Thyroid gland (tissue), 4 donors: ENCODE data around the gene CLEC12A. TPM values are rescaled to one million over a fixed set of nuclear protein-coding genes. Genes with fewer than 3 reads are reported as not detected.

Experiments used
- DNase-seq, 2 donors: peaks; one replicate each; pipeline ENCODE4 v3.0.0-alpha.2; 2019
- H3K27ac ChIP-seq, 3 donors: fragments of 200-600 bp; sonication (generic); 1 replicate in 2 of 3; 2 replicates in 1 of 3; pipeline ENCODE4 v1.5.1; 2016 to 2019; ENCODE audit warnings: mild to moderate bottlenecking in 1 of 3, moderate library complexity in 1 of 3
- H3K27me3 ChIP-seq: fragments of 200-600 bp; sonication (generic); one replicate; pipeline ENCODE4 v1.5.1; 2019
- H3K36me3 ChIP-seq, 2 donors: fragments of 200-600 bp; sonication (generic); one replicate each; pipeline ENCODE4 v1.5.1; 2016 to 2019
- H3K4me1 ChIP-seq, 2 donors: fragments of 200-600 bp; sonication (generic); one replicate each; pipeline ENCODE4 v1.5.1; 2017 to 2019
- H3K4me3 ChIP-seq, 3 donors: fragments of 200-600 bp; sonication (generic); replicated peaks in 1 of 3; 1 replicate in 2 of 3; 2 replicates in 1 of 3; pipeline ENCODE4 v1.5.1; 2016; ENCODE audit warnings: mild to moderate bottlenecking in 1 of 3
- H3K9me3 ChIP-seq: fragments of 200-600 bp; sonication (generic); one replicate; pipeline ENCODE4 v1.5.1; 2017
- CTCF ChIP-seq, 6 experiments: fragments of 200-600 bp in 3 of 6; fragments of 450-650 bp in 3 of 6; sonication (generic) in 3 of 6; IDR thresholded peaks; one replicate each; pipeline ENCODE4 v1.5.1; 2016 to 2019; ENCODE audit warnings: antibody characterized with exemption in 6 of 6, mild to moderate bottlenecking in 2 of 6, inconsistent platforms in 1 of 6, moderate library complexity in 1 of 6
- POLR2A ChIP-seq, 2 donors: fragments of 450-650 bp; IDR thresholded peaks; one replicate each; pipeline ENCODE4 v1.6.1; 2017; ENCODE audit warnings: antibody characterized with exemption in 2 of 2, mild to moderate bottlenecking in 2 of 2, moderate library complexity in 1 of 2
- WGBS, 2 donors: methylation state at CpG; one replicate each; pipeline ENCODE4 v1.1.5; 2017; 5-methylcytosine and 5-hydroxymethylcytosine counted together
- intact Hi-C: fragments of 100-400 bp; cut with DNase I; formaldehyde crosslinking; loops from one replicate; pipeline ENCODE4 v1.15.1; 2023
- total RNA-seq, 4 donors: library from RNA; depleted of rRNA; stranded (reverse); fragments of >200 nt; gene quantifications; one replicate each; pipeline ENCODE4 v1.2.3, GENCODE V29; 2016

The CLEC12A gene
- total RNA-seq, 4 donors from 2014 or later: 0.22 TPM; not detected in 3

GRCh38 chr12:9931245-9931644 is 40.0 kb upstream of the CLEC12A start:
- DNase-seq: no peak
- no peaks in the 10 kb centered on the region for H3K4me1 ChIP-seq
- intact Hi-C loops: no loop called here
- H3K36me3 ChIP-seq: no peaks in the 10 kb centered on the region
- H3K4me3 ChIP-seq: no peak overlapping the region
- WGBS, 2 donors: 68 to 71% methylated on average over 3 of the region's 3 CpGs
- TF ChIP-seq POLR2A (IDR thresholded peaks at IDR 0.05): no peak
- no peak for TF ChIP-seq CTCF (IDR thresholded peaks at IDR 0.05)
- no peaks in the 10 kb centered on the region for H3K27me3 ChIP-seq
- H3K9me3 ChIP-seq: no peaks in the 10 kb centered on the region
- H3K27ac ChIP-seq: no peak overlapping the region

GRCh38 chr12:9932270-9932669 is 38.9 kb upstream of the CLEC12A start, which contains the start of gene CLEC2A:
Gene CLEC2A, minus strand, starts transcription at chr12:9932370. Its CDS starts 41 bp downstream, at chr12:9932329.
- Histone ChIP-seq H3K27me3 (no peaks in the 10 kb centered on the region), H3K4me1 (no peaks in the 10 kb centered on the region), H3K27ac (no peak within 1 kb of the TSS), H3K4me3 (no peak within 1 kb of the TSS), H3K9me3 (no peaks in the 10 kb centered on the region), H3K36me3 (no peaks in the 10 kb centered on the region)
- 87 to 88% methylated on average over 6 of the region's 6 CpGs for WGBS, 2 donors
- TF ChIP-seq POLR2A (IDR thresholded peaks at IDR 0.05) (no peak), CTCF (IDR thresholded peaks at IDR 0.05) (no peak)
- DNase-seq: no peak
- intact Hi-C loops: no loop called here

- 92 to 97% methylated on average over 2 of the region's 2 CpGs for WGBS, 2 donors
- Histone ChIP-seq H3K4me3 (no peak overlapping the region), H3K9me3 (no peaks in the 10 kb centered on the region), H3K27ac (no peak overlapping the region), H3K36me3 (no peaks in the 10 kb centered on the region), H3K4me1 (no peaks in the 10 kb centered on the region), H3K27me3 (no peaks in the 10 kb centered on the region)
- DNase-seq: no peak
- TF ChIP-seq POLR2A (IDR thresholded peaks at IDR 0.05) (no peak), CTCF (IDR thresholded peaks at IDR 0.05) (no peak)
- intact Hi-C loops: no loop called here
Observed at GRCh38 chr12:9933958-9934357, 37.3 kb upstream of the CLEC12A start.

DNA sequence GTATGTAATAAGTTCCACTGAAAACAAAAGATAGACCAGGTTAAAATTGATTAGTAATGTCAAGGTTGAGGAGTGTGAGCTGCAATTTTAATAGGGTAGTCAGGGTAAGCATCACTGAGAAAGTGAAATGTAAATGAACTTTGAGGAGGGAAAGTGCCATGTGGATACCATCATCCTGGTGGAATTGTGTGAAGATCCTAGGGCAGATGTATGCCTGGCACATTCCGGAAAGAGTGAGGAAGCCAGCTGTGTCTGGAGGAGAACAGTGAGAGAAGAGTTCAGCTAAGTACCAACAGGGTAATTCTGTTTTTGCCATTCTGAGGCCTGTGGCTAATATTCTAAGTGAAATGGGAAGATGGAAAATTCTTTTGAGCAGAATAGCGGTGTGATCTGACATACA is 36.2 kb upstream of the CLEC12A start:
- intact Hi-C loops: no loop called here
- H3K27ac ChIP-seq: no peak overlapping the region
- no peaks in the 10 kb centered on the region for H3K9me3 ChIP-seq
- H3K27me3 ChIP-seq: no peaks in the 10 kb centered on the region
- DNase-seq: no peak
- 87 to 93% methylated on average over 2 of the region's 2 CpGs for WGBS, 2 donors
- no peaks in the 10 kb centered on the region for H3K36me3 ChIP-seq
- no peak for TF ChIP-seq POLR2A (IDR thresholded peaks at IDR 0.05)
- TF ChIP-seq CTCF (IDR thresholded peaks at IDR 0.05): no peak
- no peaks in the 10 kb centered on the region for H3K4me1 ChIP-seq
- no peak overlapping the region for H3K4me3 ChIP-seq

GRCh38 chr12:9936591-9936990 is 34.6 kb upstream of the CLEC12A start:
- DNase-seq: no peak
- Histone ChIP-seq H3K4me1 (no peaks in the 10 kb centered on the region), H3K4me3 (no peak overlapping the region), H3K9me3 (no peaks in the 10 kb centered on the region), H3K27me3 (no peaks in the 10 kb centered on the region), H3K36me3 (no peaks in the 10 kb centered on the region), H3K27ac (no peak overlapping the region)
- intact Hi-C loops: no loop called here
- TF ChIP-seq POLR2A (IDR thresholded peaks at IDR 0.05) (no peak), CTCF (IDR thresholded peaks at IDR 0.05) (no peak)
- WGBS, 2 donors: 84 to 86% methylated on average over 10 of the region's 10 CpGs
